OCI-LY7 (cell line): Measurements from ENCODE around the gene DUSP16. TPM values are rescaled to one million over a fixed set of nuclear protein-coding genes. Genes with fewer than 3 reads are reported as not detected.

Experiments used
- BruUV-seq: library from RNA; stranded (reverse); fragments of 400-500 nt; replicated peaks from 2 replicates; lab custom pipeline; 2021; lab: Mats Ljungman, UMichigan
- CTCF ChIA-PET: fragments of 300-600 bp; sonication (Branson Sonifier 250); formaldehyde crosslinking; loops from one replicate; lab custom pipeline; 2022; ENCODE audit warnings: antibody characterized with exemption; ENCODE audit not compliant: unreplicated experiment; lab: Charles Lee
- POLR2A ChIA-PET: fragments of 300-600 bp; sonication (Branson Sonifier 250); formaldehyde crosslinking; loops from one replicate; lab custom pipeline; 2022; ENCODE audit warnings: antibody characterized with exemption; lab: Charles Lee
- DNase-seq: peaks from one replicate; pipeline ENCODE4 v3.0.0-alpha.2; 2015; ENCODE audit warnings: low spot score
- H2AFZ ChIP-seq: fragments of 200-600 bp; sonication (generic), shearing (Covaris generic); 2 replicates; pipeline ENCODE4 v1.6.1; 2014; ENCODE audit warnings: mild to moderate bottlenecking, antibody characterized with exemption, low read length, moderate library complexity
- H3K27ac ChIP-seq: fragments of 200-600 bp; sonication (generic); 2 replicates; pipeline ENCODE4 v1.5.1; 2014; ENCODE audit warnings: mixed run types, low read depth, mild to moderate bottlenecking, moderate library complexity, low read length, inconsistent platforms; ENCODE audit not compliant: poor library complexity, severe bottlenecking
- H3K36me3 ChIP-seq: fragments of 200-600 bp; sonication (generic); 2 replicates; pipeline ENCODE4 v1.6.1; 2014; ENCODE audit warnings: mild to moderate bottlenecking, antibody characterized with exemption, low read length, moderate library complexity, mixed read lengths; ENCODE audit not compliant: insufficient read depth
- H3K4me1 ChIP-seq: fragments of 200-600 bp; sonication (generic); 2 replicates; pipeline ENCODE4 v1.5.1; 2014; ENCODE audit warnings: mild to moderate bottlenecking, low read length; ENCODE audit not compliant: insufficient read depth, poor library complexity, severe bottlenecking
- H3K4me2 ChIP-seq: fragments of 200-600 bp; sonication (generic); 2 replicates; pipeline ENCODE4 v1.6.1; 2014; ENCODE audit warnings: mild to moderate bottlenecking, low read length
- H3K4me3 ChIP-seq: fragments of 200-600 bp; sonication (generic); 2 replicates; pipeline ENCODE4 v1.5.1; 2014; ENCODE audit warnings: mild to moderate bottlenecking, low read depth, low read length; ENCODE audit not compliant: poor library complexity, severe bottlenecking
- H3K79me2 ChIP-seq: fragments of 200-600 bp; sonication (generic); 2 replicates; pipeline ENCODE4 v1.6.1; 2016; ENCODE audit warnings: low read depth, mild to moderate bottlenecking, low read length, moderate library complexity, mixed read lengths; ENCODE audit not compliant: insufficient read depth
- H3K9me2 ChIP-seq: fragments of 200-600 bp; sonication (generic); 2 replicates; pipeline ENCODE4 v1.6.1; 2016; ENCODE audit warnings: mild to moderate bottlenecking, low read length, mixed read lengths; ENCODE audit not compliant: insufficient read depth
- H3K9me3 ChIP-seq: fragments of 200-600 bp; sonication (generic); 2 replicates; pipeline ENCODE4 v1.6.1; 2014; ENCODE audit warnings: mild to moderate bottlenecking, mixed run types, low read length, mixed read lengths
- H4K20me1 ChIP-seq: fragments of 200-600 bp; sonication (generic); 2 replicates; pipeline ENCODE4 v1.6.1; 2014; ENCODE audit warnings: mild to moderate bottlenecking, antibody characterized with exemption, low read length, moderate library complexity, mixed read lengths; ENCODE audit not compliant: insufficient read depth
- CTCF ChIP-seq: fragments of 200-600 bp; sonication (generic); conservative IDR thresholded peaks from 2 replicates; pipeline ENCODE4 v1.5.1; 2014; ENCODE audit warnings: mild to moderate bottlenecking, antibody characterized with exemption, low read length, moderate library complexity, mixed read lengths
- EZH2phosphoT487 ChIP-seq: fragments of 200-600 bp; sonication (generic); IDR thresholded peaks from 2 replicates; pipeline ENCODE4 v1.6.1; 2018; ENCODE audit warnings: low read depth, borderline replicate concordance, mild to moderate bottlenecking, mixed run types, antibody characterized with exemption, low read length, moderate library complexity, mixed read lengths
- intact Hi-C: fragments of 100-400 bp; cut with micrococcal nuclease; formaldehyde crosslinking; loops from one replicate; pipeline ENCODE4 v1.10.0; 2022; ENCODE audit not compliant: unreplicated experiment
- total RNA-seq, 2 experiments: library from RNA; depleted of rRNA in 1 of 2; stranded (reverse); fragments of >200 nt in 1 of 2; shearing (Covaris generic) in 1 of 2; gene quantifications; 2 replicates each; pipeline ENCODE4 v1.2.3, GENCODE V29; 2014 to 2022

Gene DUSP16
- total RNA-seq, 2 experiments from 2014 or later = 2.8 to 11.8 TPM

- intact Hi-C loops = no loop called here
- no peaks in the 10 kb centered on the region for H3K9me3 ChIP-seq
- CTCF ChIA-PET = no interaction called here
- DNase-seq = no peak
- TF ChIP-seq CTCF = no peak
- TF ChIP-seq EZH2phosphoT487 = no peak
- no peak overlapping the region for H2AFZ ChIP-seq
- H3K36me3 ChIP-seq = no peaks in the 10 kb centered on the region
- no peak overlapping the region for H3K4me3 ChIP-seq
- no peaks in the 10 kb centered on the region for H4K20me1 ChIP-seq
- no TSS peak for BruUV-seq
- H3K9me2 ChIP-seq = no peaks in the 10 kb centered on the region
- POLR2A ChIA-PET = interaction anchor here (0.5 to 1.5 kb wide), 5 partner anchors 55 to 729 kb away, joined by 3 to 4 read pairs (median 3); no protein-coding TSS in a partner anchor
- no peaks in the 10 kb centered on the region for H3K79me2 ChIP-seq
- H3K4me2 ChIP-seq = no peak overlapping the region
- H3K4me1 ChIP-seq = no peaks in the 10 kb centered on the region
- no peak overlapping the region for H3K27ac ChIP-seq
These were observed 40.8 kb downstream of the DUSP16 start for GRCh38 chr12:12521888-12522287.

- Histone ChIP-seq H3K79me2 (no peaks in the 10 kb centered on the region), H3K4me3 (no peak overlapping the region), H3K4me1 (no peaks in the 10 kb centered on the region), H2AFZ (no peak overlapping the region), H3K4me2 (no peak overlapping the region), H3K9me2 (no peaks in the 10 kb centered on the region), H3K36me3 (no peaks in the 10 kb centered on the region), H3K27ac (no peak overlapping the region), H4K20me1 (no peaks in the 10 kb centered on the region), H3K9me3 (no peaks in the 10 kb centered on the region)
- TF ChIP-seq EZH2phosphoT487 = no peak
- no peak for TF ChIP-seq CTCF
- intact Hi-C loops = no loop called here
- BruUV-seq = no TSS peak
- POLR2A ChIA-PET = interaction anchor here (0.5 to 0.8 kb wide), 7 partner anchors 31 to 728 kb away, joined by 3 to 4 read pairs (median 3); no protein-coding TSS in a partner anchor
- no peak for DNase-seq
- CTCF ChIA-PET = no interaction called here
These were observed 41.6 kb downstream of the DUSP16 start for GRCh38 chr12:12521044-12521485.

GRCh38 chr12:12520273-12520672 is 42.4 kb downstream of the DUSP16 start:
- no peaks in the 10 kb centered on the region for H3K9me3 ChIP-seq
- H3K36me3 ChIP-seq = no peaks in the 10 kb centered on the region
- ChIA-PET POLR2A (interaction anchor here (0.7 to 1.2 kb wide), 5 partner anchors 14 to 161 kb away, joined by 3 to 4 read pairs (median 3); no protein-coding TSS in a partner anchor), CTCF (no interaction called here)
- H3K9me2 ChIP-seq = no peaks in the 10 kb centered on the region
- no peaks in the 10 kb centered on the region for H3K4me1 ChIP-seq
- no TSS peak for BruUV-seq
- DNase-seq = no peak
- intact Hi-C loops = no loop called here
- no peak overlapping the region for H3K27ac ChIP-seq
- no peaks in the 10 kb centered on the region for H4K20me1 ChIP-seq
- no peak overlapping the region for H3K4me2 ChIP-seq
- no peaks in the 10 kb centered on the region for H3K79me2 ChIP-seq
- TF ChIP-seq CTCF (no peak), EZH2phosphoT487 (no peak)
- no peak overlapping the region for H3K4me3 ChIP-seq
- H2AFZ ChIP-seq = no peak overlapping the region
